Ureter (tissue), 1 donor: Measurements from ENCODE around the gene FBXO44. TPM values are rescaled to one million over a fixed set of nuclear protein-coding genes. Genes with fewer than 3 reads are reported as not detected.

Source experiments
- DNase-seq: peaks from one replicate; pipeline ENCODE4 v3.0.0-alpha.2; 2020; ENCODE audit warnings: low spot score
- total RNA-seq: library from RNA; stranded (reverse); gene quantifications from one replicate; pipeline ENCODE4 v1.2.4, GENCODE V29; 2023
- donor health status: DM: yes; HTN: yes; CAD: no.

The FBXO44 gene
- total RNA-seq, 1 donor from 2014 or later = 19.3 TPM

DNA sequence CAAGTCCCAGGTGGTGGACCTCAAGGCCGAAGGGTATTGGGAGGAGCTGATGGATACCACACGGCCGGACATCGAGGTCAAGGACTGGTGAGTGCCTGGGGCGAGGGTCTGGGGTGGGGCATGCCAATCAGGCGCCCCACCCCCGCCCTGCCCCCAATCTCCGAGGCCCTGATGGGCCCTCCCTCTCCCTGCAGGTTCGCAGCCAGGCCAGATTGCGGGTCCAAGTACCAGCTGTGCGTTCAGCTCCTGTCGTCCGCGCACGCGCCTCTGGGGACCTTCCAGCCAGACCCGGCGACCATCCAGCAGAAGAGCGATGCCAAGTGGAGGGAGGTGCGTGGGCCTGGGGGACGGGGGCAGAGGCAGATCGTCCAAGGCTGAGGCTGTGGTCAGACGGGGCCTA lies 3.9 kb downstream of the FBXO44 start:
- DNase-seq = no peak

DNA sequence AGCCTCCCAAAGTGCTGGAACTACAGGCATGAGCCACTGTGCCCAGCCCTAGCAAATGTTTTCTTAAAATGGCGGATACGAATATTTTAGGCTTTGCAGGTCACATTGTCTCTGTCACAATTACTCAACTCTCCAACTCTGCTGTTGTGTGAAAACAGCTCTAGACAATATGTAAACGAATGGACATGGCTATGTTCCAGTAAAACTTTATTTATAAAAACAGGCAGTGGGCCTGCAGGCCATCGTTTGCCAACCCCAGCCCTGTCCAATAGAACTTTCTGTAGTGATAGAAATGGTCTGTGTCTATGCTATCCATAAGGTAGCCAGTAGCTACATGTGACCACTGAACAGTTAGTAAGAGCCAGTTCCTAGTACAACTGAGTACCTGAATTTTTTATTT lies 5.1 kb downstream of the FBXO44 start:
- DNase-seq = no peak

DNA sequence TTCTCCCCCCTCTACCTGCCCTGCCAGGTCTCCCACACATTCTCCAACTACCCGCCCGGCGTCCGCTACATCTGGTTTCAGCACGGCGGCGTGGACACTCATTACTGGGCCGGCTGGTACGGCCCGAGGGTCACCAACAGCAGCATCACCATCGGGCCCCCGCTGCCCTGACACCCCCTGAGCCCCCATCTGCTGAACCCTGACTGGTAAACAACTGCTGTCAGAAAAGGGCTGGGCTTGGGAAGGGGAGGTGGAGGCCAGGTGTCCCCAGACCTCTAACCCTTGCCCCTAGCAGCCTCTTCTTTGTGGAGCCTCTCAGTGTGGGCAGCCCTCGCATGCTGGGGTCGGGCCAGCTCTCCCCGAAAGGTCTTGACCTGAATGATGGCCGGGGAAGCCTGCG lies 6.4 kb downstream of the FBXO44 start:
- DNase-seq = no peak

DNA sequence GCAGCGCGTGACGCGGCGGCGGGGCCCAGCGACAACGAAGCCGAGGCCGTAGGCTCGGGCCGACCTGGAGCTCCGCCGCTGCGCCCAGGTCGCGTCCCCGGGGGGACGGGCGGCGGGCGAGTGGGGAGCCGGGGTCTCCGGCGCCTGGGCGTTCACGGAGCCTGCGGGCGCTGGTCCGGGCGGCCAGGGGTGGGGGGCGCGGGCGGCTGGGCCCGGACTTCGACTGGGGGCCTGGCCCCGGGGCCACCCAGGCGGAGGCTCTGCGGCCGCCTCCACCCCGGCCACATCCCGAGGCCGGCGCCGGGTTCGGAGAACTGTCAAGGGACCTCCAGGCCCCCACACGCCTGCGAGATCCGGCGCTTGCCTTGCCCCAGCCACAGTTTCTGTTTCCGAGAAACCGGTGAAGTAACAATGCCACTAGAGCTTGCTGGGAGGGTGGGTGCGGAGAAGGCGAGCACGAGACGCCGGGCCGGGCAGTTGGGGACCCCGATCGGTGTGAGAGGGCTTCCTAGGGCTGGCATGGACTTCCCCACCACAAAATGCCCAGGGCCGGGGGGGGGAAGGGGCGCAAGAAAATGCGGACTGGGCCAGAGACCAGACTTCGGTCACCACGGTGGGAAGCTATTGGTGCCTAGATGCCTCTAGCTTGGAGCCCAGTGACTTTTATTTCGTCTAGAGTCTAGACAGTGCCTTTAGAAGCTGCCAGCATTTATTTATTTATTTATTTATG lies 9.8 kb downstream of the FBXO44 start:
- DNase-seq = no peak

DNA sequence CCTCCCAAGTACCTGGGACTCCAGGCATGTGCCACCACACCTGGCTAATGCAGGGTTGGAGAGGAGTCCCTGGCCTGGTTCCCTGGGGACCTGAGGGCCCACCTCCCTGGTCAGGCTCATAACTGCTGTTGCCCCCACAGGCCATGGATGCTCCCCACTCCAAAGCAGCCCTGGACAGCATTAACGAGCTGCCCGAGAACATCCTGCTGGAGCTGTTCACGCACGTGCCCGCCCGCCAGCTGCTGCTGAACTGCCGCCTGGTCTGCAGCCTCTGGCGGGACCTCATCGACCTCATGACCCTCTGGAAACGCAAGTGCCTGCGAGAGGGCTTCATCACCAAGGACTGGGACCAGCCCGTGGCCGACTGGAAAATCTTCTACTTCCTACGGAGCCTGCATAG lies 13.8 kb downstream of the FBXO44 start:
- no peak for DNase-seq

DNA sequence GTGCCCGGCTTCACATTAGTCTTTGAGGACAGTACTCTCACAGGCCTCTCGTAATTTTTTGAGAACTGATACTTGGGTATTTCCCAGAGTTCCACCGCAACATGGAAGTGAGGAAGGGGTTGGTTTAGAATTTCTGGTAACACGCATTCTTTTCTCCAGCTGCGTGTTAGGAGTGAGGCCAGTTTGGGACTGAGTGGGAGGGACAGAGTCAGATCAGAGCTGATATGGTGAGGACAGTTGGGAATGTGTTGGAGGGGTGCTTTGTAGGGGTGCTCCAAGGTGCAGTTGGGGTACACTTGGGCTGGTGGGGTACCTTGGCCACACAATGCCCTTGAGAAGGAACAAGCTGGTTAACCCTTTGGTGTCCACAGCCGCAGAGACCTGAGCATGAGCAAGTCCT lies 16.1 kb downstream of the FBXO44 start:
- no peak for DNase-seq

DNA sequence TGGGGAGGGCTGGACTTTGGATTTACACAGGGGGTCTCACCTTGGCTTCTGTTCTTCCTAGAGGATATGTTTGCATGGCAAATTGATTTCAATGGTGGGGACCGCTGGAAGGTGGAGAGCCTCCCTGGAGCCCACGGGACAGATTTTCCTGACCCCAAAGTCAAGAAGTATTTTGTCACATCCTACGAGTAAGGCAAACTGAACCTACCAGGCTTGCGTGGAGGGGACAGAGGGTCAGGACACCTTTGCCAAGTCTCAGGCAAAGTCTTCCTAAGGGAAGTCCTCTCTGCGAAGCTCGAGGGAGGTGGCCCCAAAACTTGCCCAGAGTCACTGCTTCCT lies 16.5 kb downstream of the FBXO44 start:
- DNase-seq = no peak

DNA sequence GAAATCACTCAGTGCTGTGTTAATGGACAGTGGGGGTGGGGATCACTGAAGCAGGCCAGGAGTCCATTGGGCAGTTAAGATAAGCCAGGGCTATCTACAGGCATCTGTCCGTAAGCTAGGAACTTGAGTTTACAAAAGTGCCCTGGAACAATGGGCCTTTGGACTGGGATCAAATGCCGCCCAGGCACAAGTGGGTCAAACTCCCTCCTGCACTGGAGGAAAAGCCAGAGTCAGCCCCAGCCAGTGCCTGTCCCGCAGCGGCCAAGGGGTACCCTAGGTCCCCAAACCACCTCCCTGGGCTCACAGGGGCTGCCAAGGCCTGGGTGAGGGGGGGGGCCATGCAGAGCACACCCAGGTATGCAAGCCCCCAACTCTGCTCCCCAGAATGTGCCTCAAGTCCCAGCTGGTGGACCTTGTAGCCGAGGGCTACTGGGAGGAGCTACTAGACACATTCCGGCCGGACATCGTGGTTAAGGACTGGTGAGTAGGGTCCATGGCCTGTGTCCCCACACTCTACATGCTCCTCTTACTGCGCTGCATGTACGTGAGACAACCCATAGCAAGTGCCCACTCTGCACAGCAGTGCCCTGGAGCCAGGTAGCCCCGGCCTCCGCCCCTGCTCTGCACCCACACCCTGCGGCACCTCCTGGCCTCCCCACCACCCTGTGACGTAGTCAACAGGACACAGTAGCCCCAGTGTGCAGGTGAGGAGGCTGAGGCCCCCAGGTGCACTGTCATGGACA lies 17.0 kb downstream of the FBXO44 start:
- DNase-seq = no peak

DNA sequence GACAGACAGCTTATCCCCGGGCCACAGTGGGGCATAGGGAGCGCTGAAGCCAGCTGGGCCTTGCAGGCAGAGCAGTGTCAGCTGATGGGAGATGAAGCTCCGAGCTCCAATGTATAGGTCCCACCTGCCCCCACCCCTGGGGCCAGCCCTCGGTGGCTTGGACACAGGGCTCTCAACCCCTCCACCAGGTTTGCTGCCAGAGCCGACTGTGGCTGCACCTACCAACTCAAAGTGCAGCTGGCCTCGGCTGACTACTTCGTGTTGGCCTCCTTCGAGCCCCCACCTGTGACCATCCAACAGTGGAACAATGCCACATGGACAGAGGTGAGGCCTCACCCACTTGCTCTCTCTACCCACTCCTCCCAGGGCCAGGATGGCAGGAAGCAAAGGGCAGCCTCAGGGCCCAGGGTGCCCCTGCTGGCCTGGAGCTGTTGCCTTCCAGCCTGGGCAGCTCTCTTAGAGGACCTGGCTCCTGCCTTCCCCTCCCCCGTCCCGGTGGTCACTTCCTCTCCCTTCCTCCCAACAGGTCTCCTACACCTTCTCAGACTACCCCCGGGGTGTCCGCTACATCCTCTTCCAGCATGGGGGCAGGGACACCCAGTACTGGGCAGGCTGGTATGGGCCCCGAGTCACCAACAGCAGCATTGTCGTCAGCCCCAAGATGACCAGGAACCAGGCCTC lies 18.6 kb downstream of the FBXO44 start:
- no peak for DNase-seq

DNA sequence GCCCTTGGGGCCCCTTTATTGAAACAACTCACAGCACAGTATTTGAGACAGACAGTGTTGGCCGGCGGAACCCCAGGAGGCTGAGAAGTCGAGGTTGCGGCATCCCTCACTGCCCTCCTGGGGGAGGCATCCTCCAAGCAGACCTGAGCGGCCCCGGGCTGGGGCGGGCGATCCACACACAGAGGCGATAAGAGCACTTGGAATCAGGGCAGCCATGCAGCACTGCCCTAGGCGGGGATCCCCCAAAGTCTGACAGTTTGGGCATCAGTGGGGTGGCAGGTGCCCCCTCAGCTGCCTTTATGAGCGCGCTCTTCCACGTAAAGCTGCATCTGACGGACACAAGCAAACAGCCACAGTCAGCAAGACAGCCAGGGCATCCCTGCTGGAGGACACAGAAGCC lies 19.8 kb downstream of the FBXO44 start:
- DNase-seq = no peak

DNA sequence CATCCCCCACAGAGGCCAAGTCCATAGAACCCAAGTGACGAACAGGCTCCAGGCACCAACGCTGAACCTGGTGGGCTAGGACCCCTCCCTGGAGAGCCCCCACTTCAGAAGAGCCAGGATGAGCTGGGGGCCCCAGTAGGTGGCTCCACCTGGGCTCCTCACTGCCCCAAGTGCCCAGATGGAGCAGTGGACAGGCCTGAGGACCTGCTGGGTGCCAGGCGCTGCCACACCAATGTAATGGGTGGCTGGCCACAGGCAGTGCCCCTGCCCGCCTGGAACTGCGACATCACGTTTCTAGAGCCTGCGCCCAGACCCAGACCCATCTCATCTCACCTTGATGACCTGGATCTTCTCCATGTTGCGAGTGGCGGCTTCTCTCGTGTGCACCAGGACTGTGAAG lies 20.6 kb downstream of the FBXO44 start:
- DNase-seq = no peak

DNA sequence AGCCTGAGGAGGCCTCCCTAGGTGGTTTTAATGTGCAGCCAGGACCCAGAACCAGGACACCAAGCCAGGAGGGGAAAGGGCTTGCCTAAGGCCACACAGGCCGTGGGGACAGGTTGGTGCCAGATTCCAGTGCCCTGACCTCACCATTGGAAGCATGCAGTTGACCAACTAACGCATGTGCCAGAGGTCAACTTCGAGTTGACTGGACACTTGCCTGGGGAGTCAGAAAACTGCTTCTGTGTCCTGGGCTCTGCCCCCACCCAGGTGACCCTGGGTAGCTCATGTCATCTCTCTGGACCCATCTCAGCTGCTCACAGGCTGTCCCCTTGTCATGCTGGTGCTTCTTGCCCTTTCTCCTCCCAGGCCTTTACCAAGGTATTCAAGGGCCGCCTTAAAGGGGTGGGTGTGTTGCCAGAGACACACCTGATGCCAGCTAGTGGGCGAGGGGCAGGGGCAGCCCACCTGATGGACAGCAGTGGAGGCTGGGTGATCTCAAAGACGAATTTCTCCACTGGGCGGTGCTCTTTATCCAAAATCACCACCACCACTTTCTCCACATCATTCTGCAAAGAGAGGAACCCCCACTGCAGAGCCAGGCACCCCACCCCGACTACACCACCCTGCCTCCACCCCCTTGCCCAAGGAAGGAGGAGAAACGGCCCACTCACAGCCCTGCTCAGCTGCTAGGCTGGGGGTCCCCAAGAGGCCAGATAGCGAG lies 21.9 kb downstream of the FBXO44 start:
- no peak for DNase-seq

DNA sequence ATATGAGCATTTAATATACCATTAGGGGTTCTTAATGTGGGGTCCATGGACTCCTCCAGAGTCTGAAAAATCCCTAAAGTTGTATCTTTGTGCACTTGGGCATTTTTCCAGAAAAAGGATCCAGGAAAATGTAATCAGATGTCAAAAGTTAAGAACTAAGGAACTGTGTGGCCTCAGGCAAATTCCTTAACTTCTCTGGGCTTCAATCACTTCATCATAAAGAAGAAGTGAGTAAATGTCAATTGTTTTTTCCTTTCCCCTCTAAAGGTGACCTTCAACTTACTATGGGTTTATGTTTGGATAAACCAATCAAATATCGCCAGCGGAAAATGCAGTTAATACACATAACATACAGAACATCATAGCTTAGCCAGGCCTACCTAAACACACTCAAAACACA lies 23.8 kb downstream of the FBXO44 start:
- DNase-seq = no peak

DNA sequence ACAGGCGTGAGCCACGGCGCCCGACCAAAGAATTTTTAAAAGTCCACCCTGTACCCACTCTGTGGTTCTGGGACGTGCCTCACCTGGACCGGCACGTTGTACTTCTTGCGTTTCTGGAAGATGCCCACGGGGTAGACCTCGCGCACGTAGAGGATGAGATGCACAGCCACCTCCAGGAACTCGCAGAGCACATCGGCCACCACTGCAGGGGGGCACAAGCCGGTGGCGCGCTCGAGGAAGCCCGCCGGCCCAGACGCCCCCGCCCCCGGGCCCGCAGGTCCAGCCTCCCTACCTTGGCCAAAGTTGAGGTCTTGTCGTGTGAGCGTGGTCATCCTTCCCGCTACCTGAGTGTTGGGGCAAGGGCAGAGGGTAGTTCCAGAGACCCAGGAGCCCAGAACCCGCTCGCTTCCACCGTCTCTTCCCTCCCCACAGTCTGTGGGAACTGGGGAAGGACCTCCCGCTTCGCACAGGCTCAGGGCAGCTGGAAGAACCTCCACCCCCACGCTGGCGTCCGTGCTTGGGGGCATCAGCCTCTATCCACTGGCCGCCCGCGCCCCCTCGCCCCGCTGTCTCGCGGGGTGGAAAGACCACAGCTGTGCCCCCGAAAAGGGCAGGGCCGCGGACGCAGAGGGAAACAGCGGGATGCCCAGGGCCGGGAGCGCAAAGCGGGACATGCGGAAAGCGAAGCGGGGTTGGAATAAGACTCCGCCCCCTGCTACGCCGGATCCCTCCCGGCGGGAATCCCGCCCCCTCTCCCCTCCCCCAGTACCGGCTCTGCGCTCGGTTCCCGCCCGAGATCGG lies 25.8 kb downstream of the FBXO44 start:
- no peak for DNase-seq

DNA sequence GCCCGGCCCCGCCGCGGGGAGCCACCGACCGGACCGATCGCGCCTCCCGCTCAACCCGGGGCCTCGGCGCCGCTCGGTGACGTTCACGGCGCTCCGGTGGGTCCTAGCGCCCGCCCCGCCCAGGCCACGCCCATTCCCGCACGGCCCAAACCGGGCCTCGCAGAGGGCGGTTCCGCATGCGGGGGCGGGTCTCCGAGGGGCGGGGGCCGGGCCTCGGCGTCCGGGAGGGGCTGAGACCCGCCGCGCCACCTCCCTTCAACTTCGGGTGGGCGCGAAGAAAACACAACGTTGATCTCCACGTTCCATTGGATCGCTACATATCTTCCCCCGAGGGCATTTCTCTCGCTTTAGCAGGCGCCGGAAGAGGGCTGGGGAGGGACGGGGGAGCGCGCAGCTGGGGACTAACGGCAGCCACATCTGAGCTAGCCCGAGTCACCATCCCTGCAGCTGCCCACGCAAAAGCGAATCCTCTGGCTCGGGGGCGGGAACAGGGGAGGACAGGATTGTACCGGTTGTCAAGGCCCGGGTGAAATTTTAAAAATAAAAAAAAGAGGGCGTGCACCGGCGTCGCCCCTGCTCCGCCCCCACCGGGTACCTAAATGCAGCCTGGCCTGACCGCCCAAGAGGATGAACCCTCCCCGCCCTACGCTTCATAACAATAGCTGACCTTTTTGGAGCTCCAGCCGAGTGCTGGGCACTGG lies 26.5 kb downstream of the FBXO44 start, which contains the start of gene MAD2L2:
Gene MAD2L2 (minus strand): TSS at position 78 of the 701 bp plus-strand sequence. CDS start 547 bp downstream, outside the sequence.
- DNase-seq = peak; percentile 86

DNA sequence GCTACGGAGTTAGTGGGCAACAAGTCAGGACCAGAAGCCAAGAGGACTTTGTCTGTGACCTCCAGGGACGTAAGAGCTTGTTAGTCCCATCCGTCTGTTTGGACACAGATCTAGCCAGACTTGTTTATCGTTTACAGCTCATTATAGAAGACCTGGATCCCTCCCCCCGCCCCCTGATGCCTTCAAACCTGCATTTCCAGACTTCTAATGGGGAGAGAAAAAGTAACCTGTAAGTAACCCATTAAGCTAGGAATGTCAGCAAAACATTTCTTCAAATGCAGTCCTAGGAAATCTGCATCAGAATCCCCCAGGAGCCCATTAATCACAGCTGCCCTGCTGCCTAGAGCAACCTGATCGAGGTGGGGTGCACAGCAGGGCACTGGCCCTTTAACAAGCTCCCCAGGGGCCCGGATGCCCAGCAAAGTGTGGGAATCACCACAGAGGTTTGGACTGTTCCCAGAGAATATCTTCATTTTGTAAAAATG lies 27.7 kb downstream of the FBXO44 start:
- DNase-seq = no peak

DNA sequence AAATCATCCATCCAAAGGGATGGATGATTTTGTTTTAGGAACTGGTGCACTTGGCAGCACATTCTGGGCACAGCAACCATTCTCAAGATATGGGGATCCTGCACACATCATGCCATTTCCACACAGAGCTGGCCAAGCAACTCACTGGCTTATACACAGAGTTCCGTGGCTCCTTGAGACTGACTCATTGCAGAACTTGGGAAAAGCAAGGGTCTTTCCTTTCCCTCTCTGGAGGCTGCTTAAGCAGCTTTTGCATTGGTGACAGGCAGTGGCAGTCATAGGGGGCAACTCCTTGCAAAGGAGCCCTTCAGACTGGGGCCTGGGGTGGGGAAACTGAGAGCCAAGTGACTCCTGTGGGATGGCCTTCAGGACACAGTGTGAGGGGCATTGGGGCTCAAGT lies 28.1 kb downstream of the FBXO44 start:
- no peak for DNase-seq

DNA sequence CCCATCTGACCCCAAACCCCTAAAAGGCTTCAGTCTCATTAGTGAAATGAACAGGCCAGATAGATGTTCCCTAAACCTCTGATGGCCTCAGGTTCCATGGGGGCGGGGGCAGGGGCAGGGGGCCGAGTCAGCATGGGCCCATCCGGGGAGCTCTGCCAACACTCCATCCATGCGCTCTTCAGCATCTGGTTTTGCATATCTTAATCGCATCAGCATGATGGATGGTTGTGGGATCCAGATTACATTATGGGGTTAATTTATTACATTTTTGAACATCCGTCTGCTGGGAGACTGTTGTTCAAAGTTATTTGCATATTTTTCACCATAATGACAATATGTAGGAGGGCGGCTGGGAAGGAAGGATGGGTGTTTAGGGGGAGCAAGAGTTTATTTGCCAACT lies 29.4 kb downstream of the FBXO44 start:
- no peak for DNase-seq

DNA sequence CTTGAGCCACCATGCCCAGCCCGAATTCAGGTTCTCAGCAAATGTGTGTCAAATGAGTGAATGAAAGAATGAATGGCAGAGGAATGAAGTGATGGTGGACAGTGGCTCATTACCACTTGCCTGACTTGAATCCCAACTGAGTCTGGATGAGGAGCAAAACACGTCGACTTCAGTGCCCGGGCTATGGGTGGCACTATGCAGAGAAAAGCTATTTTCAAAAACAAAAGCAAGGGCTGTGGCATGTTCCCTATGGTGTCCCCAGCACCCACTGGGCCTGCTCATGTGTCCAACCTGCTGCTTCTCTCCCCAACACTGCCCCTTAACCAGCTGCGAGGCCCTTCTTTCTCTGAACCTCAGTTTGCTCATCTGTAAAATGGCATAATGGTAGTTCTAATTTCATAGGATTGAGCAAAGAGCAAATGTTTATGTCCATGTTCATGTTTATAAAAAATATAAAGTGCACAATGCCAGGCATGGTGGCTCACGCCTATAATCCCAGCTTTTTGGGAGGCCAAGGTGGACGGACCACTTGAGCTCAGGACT lies 30.6 kb downstream of the FBXO44 start:
- DNase-seq = no peak

DNA sequence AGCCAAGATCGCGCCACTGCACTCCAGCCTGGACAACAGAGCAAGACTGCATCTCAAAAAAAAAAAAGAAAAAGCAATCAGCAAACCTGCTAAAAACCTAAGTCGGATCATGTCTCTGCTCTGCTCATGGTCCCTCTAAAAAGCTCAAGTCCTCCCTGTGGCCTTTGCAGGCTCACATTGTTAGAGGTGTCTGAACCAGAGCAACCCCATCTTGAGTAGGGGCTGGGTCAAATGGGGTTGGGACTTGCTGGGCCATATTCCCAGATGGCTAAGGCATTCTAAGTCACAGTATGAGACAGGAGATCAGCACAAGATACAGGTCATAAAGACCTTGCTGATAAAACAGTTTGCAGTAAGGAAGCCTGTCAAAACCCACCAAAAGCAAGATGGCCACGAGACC lies 33.8 kb downstream of the FBXO44 start:
- DNase-seq = no peak
